ENCODE measurements around the gene TBC1D10A. TPM values are rescaled to one million over a fixed set of nuclear protein-coding genes. Genes with fewer than 3 reads are reported as not detected.

Gene TBC1D10A
- total RNA-seq, 1 donor from 2014 or later = 32.7 TPM

DNA sequence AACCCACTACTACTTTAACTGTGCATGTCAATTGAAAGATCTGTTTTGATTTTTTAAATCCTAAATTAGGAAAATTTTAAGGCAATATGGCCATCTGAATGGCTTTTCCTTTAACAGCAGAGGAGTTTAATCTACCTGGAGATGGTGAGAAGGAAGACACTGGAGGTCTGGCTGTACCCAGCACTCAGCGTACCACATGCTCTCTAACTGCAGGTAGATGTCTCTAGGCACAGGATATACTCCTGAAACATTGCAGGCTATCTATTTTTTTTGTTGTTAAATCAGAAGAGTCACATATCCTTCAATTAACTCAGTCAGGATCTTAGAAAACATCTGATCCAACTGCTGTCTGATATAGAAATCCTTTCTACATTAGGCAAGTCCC, 20.1 kb downstream of the TBC1D10A start:
- FAIRE-seq = no peak

DNA sequence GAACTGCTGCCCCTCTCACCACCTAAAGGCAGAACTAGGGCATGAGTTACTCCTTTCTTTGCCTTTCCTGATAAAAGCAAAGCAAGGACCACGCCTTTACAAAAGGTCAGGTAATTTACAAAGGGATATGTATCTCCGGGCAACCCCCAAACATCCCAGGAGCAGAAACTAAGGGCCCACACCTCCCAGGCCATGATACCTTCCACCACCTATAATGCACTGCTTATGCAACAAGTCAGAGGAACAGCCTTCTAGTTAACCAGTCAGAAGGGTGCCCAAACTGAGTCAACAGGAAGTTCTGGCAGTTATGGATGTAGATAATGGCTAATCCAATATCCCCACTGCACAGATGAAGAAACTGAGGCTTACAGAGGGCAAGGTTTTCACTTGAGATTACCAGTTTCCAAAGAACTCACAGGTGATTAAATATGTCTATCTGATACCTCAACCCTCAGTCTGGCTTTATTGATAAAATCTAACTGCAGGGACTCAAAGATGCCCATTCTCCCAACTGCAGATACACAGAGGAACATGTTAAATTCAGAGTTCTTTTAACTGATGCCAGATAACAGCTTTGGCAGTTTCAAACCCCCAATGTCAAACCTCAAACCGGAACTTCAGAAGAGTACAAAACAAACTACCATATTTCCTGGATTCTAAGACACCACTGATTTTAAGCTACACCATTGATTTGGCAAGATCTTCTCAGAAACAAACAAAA, 20.7 kb downstream of the TBC1D10A start:
- Mint-ChIP-seq H3K4me1 (ENCODE audit: low read depth, unreplicated experiment) (peaks cover 55% of the 10 kb centered on the region), H3K4me3 (ENCODE audit: unreplicated experiment) (peak overlapping the region; percentile 29), H3K9me3 (ENCODE audit: unreplicated experiment) (peaks cover 2% of the 10 kb centered on the region), H3K36me3 (ENCODE audit: low read depth, unreplicated experiment) (peaks cover 21% of the 10 kb centered on the region), H3K27me3 (ENCODE audit: low read depth, unreplicated experiment) (no peaks in the 10 kb centered on the region), H3K27ac (ENCODE audit: unreplicated experiment) (peak overlapping the region; percentile 34)
- no peak for FAIRE-seq
- peaks cover 98% of the 10 kb centered on the region for H4K20me1 ChIP-seq (ENCODE audit: insufficient read depth, low read length)
- no peak overlapping the region for H3K27ac ChIP-seq (ENCODE audit: low read depth, low read length)
- H3K79me2 ChIP-seq (ENCODE audit: insufficient read depth, low read length) = peaks cover 85% of the 10 kb centered on the region
- TF ChIP-seq, protein P1, sequence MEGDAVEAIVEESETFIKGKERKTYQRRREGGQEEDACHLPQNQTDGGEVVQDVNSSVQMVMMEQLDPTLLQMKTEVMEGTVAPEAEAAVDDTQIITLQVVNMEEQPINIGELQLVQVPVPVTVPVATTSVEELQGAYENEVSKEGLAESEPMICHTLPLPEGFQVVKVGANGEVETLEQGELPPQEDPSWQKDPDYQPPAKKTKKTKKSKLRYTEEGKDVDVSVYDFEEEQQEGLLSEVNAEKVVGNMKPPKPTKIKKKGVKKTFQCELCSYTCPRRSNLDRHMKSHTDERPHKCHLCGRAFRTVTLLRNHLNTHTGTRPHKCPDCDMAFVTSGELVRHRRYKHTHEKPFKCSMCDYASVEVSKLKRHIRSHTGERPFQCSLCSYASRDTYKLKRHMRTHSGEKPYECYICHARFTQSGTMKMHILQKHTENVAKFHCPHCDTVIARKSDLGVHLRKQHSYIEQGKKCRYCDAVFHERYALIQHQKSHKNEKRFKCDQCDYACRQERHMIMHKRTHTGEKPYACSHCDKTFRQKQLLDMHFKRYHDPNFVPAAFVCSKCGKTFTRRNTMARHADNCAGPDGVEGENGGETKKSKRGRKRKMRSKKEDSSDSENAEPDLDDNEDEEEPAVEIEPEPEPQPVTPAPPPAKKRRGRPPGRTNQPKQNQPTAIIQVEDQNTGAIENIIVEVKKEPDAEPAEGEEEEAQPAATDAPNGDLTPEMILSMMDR (IDR thresholded peaks at IDR 0.05; ENCODE audit: insufficient read depth, low read depth, low read length) = no peak
- TF ChIP-seq EZH2 (IDR thresholded peaks at IDR 0.05; ENCODE audit: insufficient read depth, low read length) = no peak
- no peaks in the 10 kb centered on the region for H3K9me3 ChIP-seq (ENCODE audit: insufficient read depth, low read depth, low read length)
- H3K4me3 ChIP-seq (ENCODE audit: insufficient read depth, low read depth, low read length) = no peak overlapping the region
- peak overlapping the region; percentile 6 for H3K4me2 ChIP-seq (ENCODE audit: low read length)
- no peak overlapping the region for H3K9ac ChIP-seq (ENCODE audit: low read length)
- no peak for DNase-seq (ENCODE audit: low read depth)
- H3K36me3 ChIP-seq (ENCODE audit: insufficient read depth, low read length) = peaks cover 4% of the 10 kb centered on the region
- no peaks in the 10 kb centered on the region for H3K27me3 ChIP-seq (ENCODE audit: insufficient read depth, low read length)
- H2AFZ ChIP-seq (ENCODE audit: low read depth, low read length) = no peak overlapping the region
- H3K4me1 ChIP-seq (ENCODE audit: insufficient read depth, low read length) = peaks cover 40% of the 10 kb centered on the region

More for the DNA sequence above, 20.1 kb downstream of the TBC1D10A start:
- DNase-seq (ENCODE audit: low read depth) = no peak
- Mint-ChIP-seq H3K4me1 (ENCODE audit: low read depth, unreplicated experiment) (peaks cover 53% of the 10 kb centered on the region), H3K27ac (ENCODE audit: unreplicated experiment) (peak overlapping the region; percentile 27), H3K27me3 (ENCODE audit: low read depth, unreplicated experiment) (no peaks in the 10 kb centered on the region), H3K4me3 (ENCODE audit: unreplicated experiment) (no peak overlapping the region), H3K9me3 (ENCODE audit: unreplicated experiment) (peaks cover 2% of the 10 kb centered on the region), H3K36me3 (ENCODE audit: low read depth, unreplicated experiment) (peaks cover 18% of the 10 kb centered on the region)
- Histone ChIP-seq H3K27me3 (ENCODE audit: insufficient read depth, low read length) (no peaks in the 10 kb centered on the region), H4K20me1 (ENCODE audit: insufficient read depth, low read length) (peaks cover 98% of the 10 kb centered on the region), H3K4me1 (ENCODE audit: insufficient read depth, low read length) (peaks cover 44% of the 10 kb centered on the region), H3K9ac (ENCODE audit: low read length) (no peak overlapping the region), H3K27ac (ENCODE audit: low read depth, low read length) (no peak overlapping the region), H3K9me3 (ENCODE audit: insufficient read depth, low read depth, low read length) (no peaks in the 10 kb centered on the region), H3K4me2 (ENCODE audit: low read length) (no peak overlapping the region), H3K79me2 (ENCODE audit: insufficient read depth, low read length) (peaks cover 86% of the 10 kb centered on the region), H2AFZ (ENCODE audit: low read depth, low read length) (no peak overlapping the region), H3K36me3 (ENCODE audit: insufficient read depth, low read length) (peaks cover 4% of the 10 kb centered on the region), H3K4me3 (ENCODE audit: insufficient read depth, low read depth, low read length) (no peak overlapping the region)
- TF ChIP-seq EZH2 (IDR thresholded peaks at IDR 0.05; ENCODE audit: insufficient read depth, low read length) = no peak
- TF ChIP-seq, protein P1 (IDR thresholded peaks at IDR 0.05; ENCODE audit: insufficient read depth, low read depth, low read length) = no peak

DNA sequence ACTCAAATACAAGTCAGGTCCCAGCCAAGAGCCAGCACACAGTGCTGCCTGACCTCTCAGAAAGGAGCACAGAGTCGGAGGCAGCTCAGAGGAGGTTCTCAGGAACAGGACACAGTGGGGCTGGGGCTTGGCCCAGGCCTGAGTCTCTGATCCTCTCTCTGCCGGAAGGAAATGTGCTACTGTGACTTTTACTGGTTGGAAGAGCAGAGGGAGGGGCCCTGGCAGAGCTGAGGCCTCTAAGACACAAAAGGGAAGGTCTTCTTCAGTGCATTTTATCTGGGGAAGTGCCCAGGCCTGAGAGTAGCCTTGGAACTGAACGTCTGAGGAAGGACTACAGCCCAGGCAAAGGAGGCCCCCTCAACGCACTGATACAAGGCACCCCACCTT, 21.2 kb downstream of the TBC1D10A start:
- peaks cover 98% of the 10 kb centered on the region for H4K20me1 ChIP-seq (ENCODE audit: insufficient read depth, low read length)
- peaks cover 81% of the 10 kb centered on the region for H3K79me2 ChIP-seq (ENCODE audit: insufficient read depth, low read length)
- H2AFZ ChIP-seq (ENCODE audit: low read depth, low read length) = no peak overlapping the region
- DNase-seq (ENCODE audit: low read depth) (no peak), FAIRE-seq (no peak)
- TF ChIP-seq, protein P1 (IDR thresholded peaks at IDR 0.05; ENCODE audit: insufficient read depth, low read depth, low read length) = no peak
- no peak for TF ChIP-seq EZH2 (IDR thresholded peaks at IDR 0.05; ENCODE audit: insufficient read depth, low read length)
- peaks cover 7% of the 10 kb centered on the region for H3K36me3 ChIP-seq (ENCODE audit: insufficient read depth, low read length)
- H3K4me1 ChIP-seq (ENCODE audit: insufficient read depth, low read length) = peaks cover 35% of the 10 kb centered on the region
- Mint-ChIP-seq H3K4me3 (ENCODE audit: unreplicated experiment) (peak overlapping the region; percentile 43), H3K27ac (ENCODE audit: unreplicated experiment) (no peak overlapping the region), H3K4me1 (ENCODE audit: low read depth, unreplicated experiment) (peaks cover 52% of the 10 kb centered on the region), H3K36me3 (ENCODE audit: low read depth, unreplicated experiment) (peaks cover 25% of the 10 kb centered on the region), H3K27me3 (ENCODE audit: low read depth, unreplicated experiment) (no peaks in the 10 kb centered on the region), H3K9me3 (ENCODE audit: unreplicated experiment) (peaks cover 2% of the 10 kb centered on the region)
- no peak overlapping the region for H3K27ac ChIP-seq (ENCODE audit: low read depth, low read length)
- H3K9me3 ChIP-seq (ENCODE audit: insufficient read depth, low read depth, low read length) = no peaks in the 10 kb centered on the region
- no peaks in the 10 kb centered on the region for H3K27me3 ChIP-seq (ENCODE audit: insufficient read depth, low read length)
- H3K4me2 ChIP-seq (ENCODE audit: low read length) = peak overlapping the region; percentile 6
- H3K4me3 ChIP-seq (ENCODE audit: insufficient read depth, low read depth, low read length) = no peak overlapping the region
- no peak overlapping the region for H3K9ac ChIP-seq (ENCODE audit: low read length)

All from astrocyte (in vitro differentiated cells and primary cell).